ENCODE data around the gene NGDN. TPM values are rescaled to one million over a fixed set of nuclear protein-coding genes. Genes with fewer than 3 reads are reported as not detected.
"Not testable (repeated sequence)": the region's sequence is repeated elsewhere in the genome, so short reads cannot be mapped to it uniquely, and the experiment has no call there.

Gene NGDN
- total RNA-seq, 1 donor from 2014 or later: 51.1 TPM

DNA sequence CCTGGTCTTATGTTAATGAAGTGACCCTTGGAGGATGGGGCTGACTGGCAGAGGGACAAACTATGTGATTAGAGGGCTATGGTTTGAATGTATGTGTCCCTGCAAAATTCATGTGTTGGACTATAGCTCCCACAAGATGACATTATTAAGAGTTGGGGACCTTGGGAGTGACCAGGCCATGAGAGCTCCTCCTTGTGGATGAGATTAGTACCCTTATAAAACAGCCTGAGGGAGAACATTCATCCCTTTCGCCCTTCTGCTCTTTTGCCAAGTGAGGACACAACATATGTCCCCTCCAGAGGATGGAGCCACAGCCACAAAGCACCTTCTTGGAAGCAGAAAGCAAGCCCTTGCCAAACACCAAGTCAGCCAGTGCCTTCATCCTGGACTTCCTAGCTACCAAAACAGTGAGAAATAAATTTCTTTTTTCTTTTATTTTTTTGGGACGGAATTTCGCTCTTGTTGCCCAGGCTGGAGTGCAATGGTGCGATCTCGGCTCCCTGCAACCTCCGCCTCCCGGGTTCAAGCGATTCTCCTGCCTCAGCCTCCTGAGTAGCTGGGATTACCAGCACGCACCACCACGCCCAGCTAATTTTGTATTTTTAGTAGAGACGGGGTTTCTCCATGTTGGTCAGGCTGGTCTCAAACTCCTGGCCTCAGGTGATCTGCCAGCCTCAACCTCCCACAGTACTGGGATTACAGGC, 12.5 kb upstream of the NGDN start:
- peak; percentile 51 for TF ChIP-seq CTCF (conservative IDR thresholded peaks at IDR 0.05)
- H3K4me3 Mint-ChIP-seq; DNase-seq (ENCODE audit: extremely low spot score, unreplicated experiment); H3K9me3 Mint-ChIP-seq; H3K4me1 Mint-ChIP-seq (ENCODE audit: unreplicated experiment); H3K27me3 Mint-ChIP-seq; H3K27ac Mint-ChIP-seq; H3K36me3 Mint-ChIP-seq: not testable (repeated sequence)

- Mint-ChIP-seq H3K4me3 (no peak overlapping the region), H3K27me3 (peaks cover 9% of the 10 kb centered on the region), H3K27ac (peak overlapping the region; percentile 27), H3K9me3 (no peaks in the 10 kb centered on the region), H3K36me3 (no peaks in the 10 kb centered on the region), H3K4me1 (ENCODE audit: unreplicated experiment) (no peaks in the 10 kb centered on the region)
- DNase-seq (ENCODE audit: extremely low spot score, unreplicated experiment): no peak
- no peak for TF ChIP-seq CTCF (conservative IDR thresholded peaks at IDR 0.05)
These were observed 11.7 kb upstream of the NGDN start for GRCh38 chr14:23457587-23458445.

GRCh38 chr14:23460960-23461359, 8.5 kb upstream of the NGDN start:
- Mint-ChIP-seq H3K4me1 (ENCODE audit: unreplicated experiment) (no peaks in the 10 kb centered on the region), H3K27ac (no peak overlapping the region), H3K36me3 (no peaks in the 10 kb centered on the region), H3K9me3 (no peaks in the 10 kb centered on the region), H3K4me3 (no peak overlapping the region), H3K27me3 (peaks cover 9% of the 10 kb centered on the region)
- DNase-seq (ENCODE audit: extremely low spot score, unreplicated experiment): no peak
- peak; percentile 24 for TF ChIP-seq CTCF (conservative IDR thresholded peaks at IDR 0.05)

- H3K36me3 Mint-ChIP-seq: no peaks in the 10 kb centered on the region
- no peaks in the 10 kb centered on the region for H3K4me1 Mint-ChIP-seq (ENCODE audit: unreplicated experiment)
These were observed 4.8 kb upstream of the NGDN start for GRCh38 chr14:23464700-23465099.

DNA sequence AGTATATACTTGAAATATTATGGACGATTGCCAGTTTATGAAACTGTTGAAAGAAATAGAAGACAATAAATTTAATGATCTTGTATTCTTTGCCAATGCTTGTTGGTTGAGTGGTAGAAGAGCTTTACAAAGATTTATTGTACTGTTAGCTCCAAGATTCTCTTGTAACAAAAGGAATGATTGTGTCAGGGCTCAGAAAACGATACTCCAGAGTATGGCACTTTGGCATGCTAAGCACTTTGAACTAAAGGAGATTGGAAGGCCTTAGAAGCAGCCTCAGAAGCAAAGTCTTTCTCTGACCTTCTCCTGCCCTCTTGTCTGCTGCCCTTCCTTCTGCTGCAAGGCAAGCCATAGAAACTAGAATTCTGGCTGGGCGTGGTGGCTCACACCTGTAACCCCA, 4.2 kb upstream of the NGDN start:
- TF ChIP-seq CTCF (conservative IDR thresholded peaks at IDR 0.05): no peak
- Mint-ChIP-seq H3K9me3 (no peaks in the 10 kb centered on the region), H3K27ac (no peak overlapping the region), H3K4me3 (no peak overlapping the region), H3K36me3 (no peaks in the 10 kb centered on the region), H3K4me1 (ENCODE audit: unreplicated experiment) (no peaks in the 10 kb centered on the region), H3K27me3 (peaks cover 4% of the 10 kb centered on the region)
- DNase-seq (ENCODE audit: extremely low spot score, unreplicated experiment): no peak

More at GRCh38 chr14:23464700-23465099, 4.8 kb upstream of the NGDN start:
- Mint-ChIP-seq H3K9me3 (no peaks in the 10 kb centered on the region), H3K27me3 (peaks cover 4% of the 10 kb centered on the region), H3K27ac (no peak overlapping the region), H3K4me3 (no peak overlapping the region)
- DNase-seq (ENCODE audit: extremely low spot score, unreplicated experiment): no peak
- no peak for TF ChIP-seq CTCF (conservative IDR thresholded peaks at IDR 0.05)

Measured in type B pancreatic cell (in vitro differentiated cells).